CD4-positive, CD25-positive, alpha-beta regulatory T cell (primary cell): ENCODE results near the gene CDH23. TPM values are rescaled to one million over a fixed set of nuclear protein-coding genes. Genes with fewer than 3 reads are reported as not detected.

ENCODE experiments used
- ATAC-seq, 2 donors: fragments of 150-1000 bp; cut with Tn5 transposase; one replicate each; pipeline ENCODE4 v1.10.0; 2021; ENCODE audit warnings: low read depth in 2 of 2, moderate number of reproducible peaks in 2 of 2, moderate library complexity in 1 of 2
- DNase-seq, 3 donors: peaks; one replicate each; pipeline versions ENCODE4 v3.0.0 to v3.0.0-alpha.2; 2012 to 2022; ENCODE audit warnings: mixed read lengths in 1 of 3
- H3K27ac ChIP-seq: one replicate; pipeline ENCODE4 v1.7.0; 2013; ENCODE audit warnings: mild to moderate bottlenecking, low read length; ENCODE audit not compliant: insufficient read depth, poor library complexity, severe bottlenecking
- H3K27me3 ChIP-seq: one replicate; pipeline ENCODE4 v1.7.0; 2013; ENCODE audit warnings: low read length; ENCODE audit not compliant: control insufficient read depth, insufficient read depth
- H3K36me3 ChIP-seq: one replicate; pipeline ENCODE4 v1.7.0; 2013; ENCODE audit warnings: mild to moderate bottlenecking, low read length, moderate library complexity; ENCODE audit not compliant: control insufficient read depth, insufficient read depth
- H3K4me1 ChIP-seq: 2 replicates; pipeline ENCODE4 v1.7.0; 2013; ENCODE audit warnings: mild to moderate bottlenecking, low read length; ENCODE audit not compliant: insufficient read depth, control insufficient read depth, poor library complexity, severe bottlenecking
- H3K4me3 ChIP-seq: one replicate; pipeline ENCODE4 v1.7.0; 2013; ENCODE audit warnings: low read depth, mild to moderate bottlenecking, low read length, moderate library complexity
- H3K9me3 ChIP-seq, 2 experiments: 1 replicate in 1 of 2; 2 replicates in 1 of 2; pipeline ENCODE4 v1.7.0; 2013; ENCODE audit warnings: low read length in 2 of 2, mild to moderate bottlenecking in 1 of 2, moderate library complexity in 1 of 2; ENCODE audit not compliant: control insufficient read depth in 2 of 2
- H3K27ac Mint-ChIP-seq, 3 donors: one replicate each; pipeline ENCODE4 v1.8.0; 2020 to 2022; ENCODE audit warnings: mild to moderate bottlenecking in 3 of 3, mixed read lengths in 3 of 3, moderate library complexity in 2 of 3
- H3K27me3 Mint-ChIP-seq: one replicate; pipeline ENCODE4 v1.8.0; 2022; ENCODE audit warnings: mild to moderate bottlenecking, mixed read lengths
- H3K36me3 Mint-ChIP-seq: one replicate; pipeline ENCODE4 v1.8.0; 2020; ENCODE audit warnings: mixed read lengths
- H3K4me1 Mint-ChIP-seq, 4 donors: one replicate each; pipeline ENCODE4 v1.8.0; 2020 to 2022; ENCODE audit warnings: mixed read lengths in 4 of 4, mild to moderate bottlenecking in 1 of 4
- H3K4me3 Mint-ChIP-seq, 4 donors: one replicate each; pipeline ENCODE4 v1.8.0; 2020 to 2022; ENCODE audit warnings: mild to moderate bottlenecking in 4 of 4, mixed read lengths in 4 of 4, moderate library complexity in 3 of 4
- H3K9me3 Mint-ChIP-seq, 7 donors: one replicate each; pipeline ENCODE4 v1.8.0; 2020 to 2022; ENCODE audit warnings: mixed read lengths in 7 of 7, mild to moderate bottlenecking in 3 of 7, moderate library complexity in 2 of 7
- polyA plus RNA-seq, 4 donors: library from polyadenylated mRNA; unstranded; fragments of 300-500 nt; fragmentation: Illumina TruSeq; gene quantifications; one replicate each; pipeline ENCODE4 v1.2.3, GENCODE V29; 2021
- total RNA-seq: library from RNA; stranded (reverse); gene quantifications from one replicate; pipeline ENCODE4 v1.2.3, GENCODE V29; 2022

Gene CDH23
- total and polyA plus RNA-seq, 5 donors from 2014 or later = 0.17 to 5.6 (median 1.1) TPM

- Histone ChIP-seq H3K27me3 (no peaks in the 10 kb centered on the region), H3K27ac (no peak overlapping the region), H3K4me3 (no peak overlapping the region), H3K4me1 (no peaks in the 10 kb centered on the region), H3K36me3 (no peaks in the 10 kb centered on the region), H3K9me3 (no peaks in the 10 kb centered on the region)
- peaks cover 11% of the 10 kb centered on the region for H3K27me3 Mint-ChIP-seq
- ATAC-seq = no peak
- H3K27ac Mint-ChIP-seq = peak overlapping the region in 1 of 3 donors; percentile 14
- no peaks in the 10 kb centered on the region for H3K9me3 Mint-ChIP-seq
- H3K36me3 Mint-ChIP-seq = no peaks in the 10 kb centered on the region
- H3K4me3 Mint-ChIP-seq = no peak overlapping the region
- DNase-seq = no peak
- H3K4me1 Mint-ChIP-seq = peaks cover 0 to 2% (median 0%) of the 10 kb centered on the region in 4 donors
Measured at GRCh38 chr10:71783917-71784678, 387.4 kb downstream of the CDH23 start.

- H3K27me3 ChIP-seq = no peaks in the 10 kb centered on the region
Measured at GRCh38 chr10:71784679-71785272, 388.1 kb downstream of the CDH23 start.

DNA sequence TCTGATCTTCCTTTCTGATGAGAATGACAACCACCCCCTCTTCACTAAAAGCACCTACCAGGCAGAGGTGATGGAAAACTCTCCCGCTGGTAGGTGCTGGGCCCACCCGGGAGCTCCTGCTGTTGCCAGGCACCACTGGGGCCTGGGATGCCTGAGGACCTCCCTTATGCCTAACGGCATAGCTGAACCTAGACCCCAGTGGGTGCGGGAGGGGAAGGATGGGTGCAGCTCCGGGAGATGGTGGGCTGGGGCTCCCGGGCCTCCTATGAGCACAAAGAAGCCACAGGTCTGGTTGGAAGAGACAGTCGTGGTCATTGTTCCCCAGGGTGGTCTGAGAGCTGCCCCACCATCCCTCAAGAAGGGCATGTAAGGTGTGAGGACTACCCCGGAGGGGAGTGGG, 392.2 kb downstream of the CDH23 start:
- H3K9me3 Mint-ChIP-seq = no peaks in the 10 kb centered on the region
- ATAC-seq (no peak), DNase-seq (no peak)
- Histone ChIP-seq H3K36me3 (no peaks in the 10 kb centered on the region), H3K9me3 (no peaks in the 10 kb centered on the region), H3K27ac (no peak overlapping the region), H3K27me3 (no peaks in the 10 kb centered on the region), H3K4me3 (no peak overlapping the region), H3K4me1 (peaks cover 6% of the 10 kb centered on the region)
- H3K27me3 Mint-ChIP-seq = peaks cover 12% of the 10 kb centered on the region
- H3K4me3 Mint-ChIP-seq = no peak overlapping the region
- H3K36me3 Mint-ChIP-seq = peaks cover 3% of the 10 kb centered on the region
- H3K4me1 Mint-ChIP-seq = peaks cover 0 to 6% (median 0%) of the 10 kb centered on the region in 4 donors
- no peak overlapping the region for H3K27ac Mint-ChIP-seq

More at GRCh38 chr10:71784679-71785272, 388.1 kb downstream of the CDH23 start:
- DNase-seq = no peak
- ATAC-seq = no peak
- H3K36me3 Mint-ChIP-seq = no peaks in the 10 kb centered on the region
- H3K4me1 ChIP-seq = no peaks in the 10 kb centered on the region
- no peak overlapping the region for H3K4me3 ChIP-seq
- peaks cover 0 to 2% (median 0%) of the 10 kb centered on the region in 4 donors for H3K4me1 Mint-ChIP-seq
- H3K9me3 Mint-ChIP-seq = no peaks in the 10 kb centered on the region
- no peak overlapping the region for H3K27ac ChIP-seq
- no peaks in the 10 kb centered on the region for H3K9me3 ChIP-seq
- no peaks in the 10 kb centered on the region for H3K36me3 ChIP-seq
- no peak overlapping the region for H3K27ac Mint-ChIP-seq
- no peak overlapping the region for H3K4me3 Mint-ChIP-seq
- H3K27me3 Mint-ChIP-seq = peaks cover 15% of the 10 kb centered on the region

GRCh38 chr10:71789871-71790270, 393.2 kb downstream of the CDH23 start:
- Histone ChIP-seq H3K9me3 (no peaks in the 10 kb centered on the region), H3K4me1 (peaks cover 6% of the 10 kb centered on the region), H3K27ac (no peak overlapping the region), H3K36me3 (no peaks in the 10 kb centered on the region), H3K4me3 (no peak overlapping the region), H3K27me3 (no peaks in the 10 kb centered on the region)
- H3K4me3 Mint-ChIP-seq = no peak overlapping the region
- ATAC-seq = no peak
- peaks cover 13% of the 10 kb centered on the region for H3K27me3 Mint-ChIP-seq
- no peak for DNase-seq
- no peak overlapping the region for H3K27ac Mint-ChIP-seq
- no peaks in the 10 kb centered on the region for H3K9me3 Mint-ChIP-seq
- H3K4me1 Mint-ChIP-seq = peaks cover 0 to 6% (median 0%) of the 10 kb centered on the region in 4 donors
- peaks cover 9% of the 10 kb centered on the region for H3K36me3 Mint-ChIP-seq

- H3K36me3 Mint-ChIP-seq = peaks cover 9% of the 10 kb centered on the region
- Histone ChIP-seq H3K36me3 (no peaks in the 10 kb centered on the region), H3K9me3 (no peaks in the 10 kb centered on the region), H3K27me3 (no peaks in the 10 kb centered on the region), H3K4me3 (no peak overlapping the region), H3K4me1 (peaks cover 6% of the 10 kb centered on the region), H3K27ac (no peak overlapping the region)
- no peak overlapping the region for H3K4me3 Mint-ChIP-seq
- peaks cover 0 to 1% (median 0%) of the 10 kb centered on the region in 7 donors for H3K9me3 Mint-ChIP-seq
- H3K27ac Mint-ChIP-seq = peak overlapping the region in 2 of 3 donors; percentile 53 to 78
- H3K27me3 Mint-ChIP-seq = peaks cover 13% of the 10 kb centered on the region
- ATAC-seq = peak in 1 of 2 donors; percentile 34
- no peak for DNase-seq
- peaks cover 0 to 6% (median 0%) of the 10 kb centered on the region in 4 donors for H3K4me1 Mint-ChIP-seq
Measured at GRCh38 chr10:71790749-71791440, 394.2 kb downstream of the CDH23 start.

DNA sequence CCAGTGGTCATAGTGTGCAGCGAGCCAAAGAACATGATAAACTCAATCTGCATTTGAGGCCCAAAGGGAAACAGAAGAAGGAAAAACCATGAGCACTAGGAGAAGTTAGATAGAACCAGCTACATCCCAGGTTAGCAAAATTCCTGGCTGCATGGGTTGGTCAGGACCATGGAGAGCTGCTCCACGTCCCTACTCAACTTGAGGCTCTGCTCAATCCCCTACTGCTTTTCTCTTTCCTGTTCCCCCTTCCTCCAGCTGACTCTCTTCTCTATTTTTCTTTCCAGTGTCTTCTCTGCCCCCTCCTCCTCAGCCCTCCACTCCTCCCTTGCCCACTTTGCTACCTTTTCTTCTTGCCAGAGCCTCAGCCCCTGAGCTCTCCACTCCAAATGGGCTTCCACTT, 398.5 kb downstream of the CDH23 start:
- no peak overlapping the region for H3K4me3 Mint-ChIP-seq
- Histone ChIP-seq H3K4me3 (no peak overlapping the region), H3K36me3 (no peaks in the 10 kb centered on the region), H3K4me1 (peaks cover 6% of the 10 kb centered on the region), H3K27me3 (no peaks in the 10 kb centered on the region), H3K27ac (no peak overlapping the region), H3K9me3 (no peaks in the 10 kb centered on the region)
- H3K27me3 Mint-ChIP-seq = peaks cover 11% of the 10 kb centered on the region
- H3K27ac Mint-ChIP-seq = no peak overlapping the region
- ATAC-seq (no peak), DNase-seq (no peak)
- peaks cover 14% of the 10 kb centered on the region for H3K36me3 Mint-ChIP-seq
- peaks cover 0 to 12% (median 4%) of the 10 kb centered on the region in 4 donors for H3K4me1 Mint-ChIP-seq
- H3K9me3 Mint-ChIP-seq = peaks cover 0 to 1% (median 0%) of the 10 kb centered on the region in 7 donors

- Mint-ChIP-seq H3K36me3 (peaks cover 19% of the 10 kb centered on the region), H3K27ac (peak overlapping the region in 1 of 3 donors; percentile 22), H3K27me3 (peaks cover 11% of the 10 kb centered on the region), H3K9me3 (peaks cover 0 to 1% (median 0%) of the 10 kb centered on the region in 7 donors), H3K4me1 (peaks cover 0 to 7% (median 3%) of the 10 kb centered on the region in 4 donors), H3K4me3 (no peak overlapping the region)
- Histone ChIP-seq H3K4me1 (no peaks in the 10 kb centered on the region), H3K36me3 (no peaks in the 10 kb centered on the region), H3K4me3 (no peak overlapping the region), H3K9me3 (no peaks in the 10 kb centered on the region), H3K27ac (no peak overlapping the region), H3K27me3 (no peaks in the 10 kb centered on the region)
- ATAC-seq (no peak), DNase-seq (no peak)
Measured at GRCh38 chr10:71796749-71797405, 400.2 kb downstream of the CDH23 start.
